ENCODE results near the gene ZNF30. TPM values are rescaled to one million over a fixed set of nuclear protein-coding genes. Genes with fewer than 3 reads are reported as not detected.

ZNF30 gene
- total RNA-seq, 2 donors from 2014 or later = 3.1 to 6.6 TPM

- peaks cover 22% of the 10 kb centered on the region for H3K36me3 Mint-ChIP-seq
- peaks cover 4% of the 10 kb centered on the region for H3K9me3 Mint-ChIP-seq
- ATAC-seq = no peak
- peaks cover 3% of the 10 kb centered on the region in 2 donors for H3K4me1 Mint-ChIP-seq (ENCODE audit: low read depth in 2 of 2)
- no peak for DNase-seq (ENCODE audit: low spot score)
- no peak overlapping the region for H3K27ac Mint-ChIP-seq
- H3K4me3 Mint-ChIP-seq = no peak overlapping the region
- H3K27me3 Mint-ChIP-seq = no peaks in the 10 kb centered on the region
Measured at GRCh38 chr19:34932494-34932893, 5.8 kb downstream of the ZNF30 start.

DNA sequence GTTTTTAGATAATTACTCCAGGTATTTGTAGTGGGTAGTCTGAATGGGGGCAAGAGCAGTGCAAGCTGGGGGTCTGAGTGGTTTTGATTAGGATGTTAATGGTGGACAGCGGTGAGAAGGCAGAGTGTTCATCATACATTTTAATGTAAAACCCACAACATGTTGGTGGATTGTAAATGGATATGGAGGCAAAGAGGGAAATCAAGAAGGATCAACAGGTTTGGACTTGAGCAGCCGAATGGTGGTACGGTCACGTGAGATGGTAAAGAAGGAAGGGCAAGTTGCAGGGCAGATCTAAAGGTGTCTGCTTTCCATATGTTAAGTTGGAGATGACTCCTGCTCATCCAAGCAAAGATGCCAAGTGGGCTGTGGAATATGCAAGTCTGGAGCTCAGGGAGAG lies 9.5 kb downstream of the ZNF30 start:
- ATAC-seq (no peak), DNase-seq (ENCODE audit: low spot score) (no peak)
- Mint-ChIP-seq H3K4me1 (ENCODE audit: low read depth in 2 of 2) (peaks cover 0 to 3% of the 10 kb centered on the region in 2 donors), H3K9me3 (peaks cover 4% of the 10 kb centered on the region), H3K27me3 (no peaks in the 10 kb centered on the region), H3K4me3 (no peak overlapping the region), H3K27ac (no peak overlapping the region), H3K36me3 (peaks cover 22% of the 10 kb centered on the region)

DNA sequence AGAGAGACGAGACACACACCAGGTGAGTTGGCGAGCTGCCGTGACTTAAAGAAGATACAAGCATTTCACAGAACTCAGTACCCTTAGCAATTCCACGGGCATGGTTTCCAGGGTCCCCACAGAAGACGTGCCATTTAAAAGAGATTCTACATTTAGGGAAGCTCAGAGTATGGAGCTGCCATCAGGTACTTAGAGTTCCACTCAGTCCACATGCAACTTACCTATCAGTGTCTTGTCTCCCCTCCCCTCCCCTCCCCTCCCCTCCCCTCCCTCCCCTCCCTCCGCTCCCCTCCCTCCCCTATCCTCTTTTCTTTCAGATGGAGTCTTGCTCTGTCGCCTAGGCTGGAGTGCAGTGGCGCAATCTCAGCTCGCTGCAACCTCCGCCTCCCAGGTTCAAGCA lies 12.2 kb downstream of the ZNF30 start:
- Mint-ChIP-seq H3K4me1 (ENCODE audit: low read depth in 2 of 2) (peaks cover 0 to 3% of the 10 kb centered on the region in 2 donors), H3K9me3 (peaks cover 14% of the 10 kb centered on the region), H3K27ac (no peak overlapping the region), H3K27me3 (no peaks in the 10 kb centered on the region), H3K36me3 (peaks cover 34% of the 10 kb centered on the region), H3K4me3 (no peak overlapping the region)
- ATAC-seq = no peak
- no peak for DNase-seq (ENCODE audit: low spot score)

DNA sequence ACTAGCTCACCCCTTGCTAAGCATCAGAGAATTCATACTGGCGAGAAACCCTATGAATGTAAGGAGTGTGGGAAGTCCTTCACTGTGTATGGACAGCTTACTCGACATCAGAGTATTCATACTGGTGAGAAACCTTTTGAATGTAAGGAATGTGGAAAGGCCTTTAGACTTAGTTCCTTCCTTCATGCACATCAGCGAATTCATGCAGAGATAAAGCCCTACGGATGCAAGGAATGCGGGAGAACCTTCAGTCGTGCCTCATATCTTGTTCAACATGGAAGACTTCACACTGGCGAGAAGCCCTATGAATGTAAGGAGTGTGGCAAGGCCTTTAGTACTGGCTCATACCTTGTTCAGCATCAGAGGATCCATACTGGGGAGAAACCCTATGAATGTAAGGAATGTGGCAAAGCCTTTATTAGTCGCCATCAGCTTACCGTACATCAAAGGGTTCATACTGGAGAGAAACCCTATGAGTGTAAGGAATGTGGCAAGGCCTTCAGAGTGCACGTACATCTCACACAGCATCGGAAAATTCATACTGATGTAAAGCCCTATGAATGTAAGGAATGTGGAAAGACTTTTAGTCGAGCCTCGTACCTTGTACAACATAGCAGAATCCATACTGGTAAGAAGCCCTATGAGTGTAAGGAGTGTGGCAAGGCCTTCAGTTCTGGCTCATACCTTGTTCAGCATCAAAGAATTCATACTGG lies 17.3 kb downstream of the ZNF30 start:
- Mint-ChIP-seq H3K36me3 (peaks cover 38% of the 10 kb centered on the region), H3K4me1 (ENCODE audit: low read depth in 2 of 2) (no peaks in the 10 kb centered on the region), H3K27me3 (no peaks in the 10 kb centered on the region), H3K9me3 (peaks cover 27% of the 10 kb centered on the region), H3K27ac (no peak overlapping the region), H3K4me3 (no peak overlapping the region)
- ATAC-seq (no peak), DNase-seq (ENCODE audit: low spot score) (no peak)

DNA sequence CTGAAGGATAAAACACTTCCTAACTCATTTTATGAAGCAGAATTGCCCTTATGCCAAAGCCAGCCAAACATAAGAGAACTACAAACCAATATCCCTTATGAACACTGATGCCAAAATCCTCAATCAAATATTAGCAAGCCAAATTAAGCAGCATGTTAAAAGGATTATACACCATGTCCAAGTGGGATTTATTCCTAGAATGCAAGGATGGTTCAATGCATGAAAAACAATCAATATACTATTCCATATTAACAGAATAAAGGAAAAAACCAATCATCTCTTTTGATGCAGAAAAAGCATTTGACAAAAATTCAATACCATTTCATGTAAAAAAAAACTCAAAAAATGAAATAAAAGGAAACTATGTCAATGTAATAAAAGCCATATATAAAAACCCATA lies 26.4 kb downstream of the ZNF30 start:
- Mint-ChIP-seq H3K27ac (no peak overlapping the region), H3K36me3 (peaks cover 74% of the 10 kb centered on the region), H3K4me1 (ENCODE audit: low read depth in 2 of 2) (peaks cover 0 to 3% of the 10 kb centered on the region in 2 donors), H3K27me3 (no peaks in the 10 kb centered on the region), H3K4me3 (no peak overlapping the region), H3K9me3 (peaks cover 32% of the 10 kb centered on the region)
- DNase-seq (ENCODE audit: low spot score) (no peak), ATAC-seq (no peak)

DNA sequence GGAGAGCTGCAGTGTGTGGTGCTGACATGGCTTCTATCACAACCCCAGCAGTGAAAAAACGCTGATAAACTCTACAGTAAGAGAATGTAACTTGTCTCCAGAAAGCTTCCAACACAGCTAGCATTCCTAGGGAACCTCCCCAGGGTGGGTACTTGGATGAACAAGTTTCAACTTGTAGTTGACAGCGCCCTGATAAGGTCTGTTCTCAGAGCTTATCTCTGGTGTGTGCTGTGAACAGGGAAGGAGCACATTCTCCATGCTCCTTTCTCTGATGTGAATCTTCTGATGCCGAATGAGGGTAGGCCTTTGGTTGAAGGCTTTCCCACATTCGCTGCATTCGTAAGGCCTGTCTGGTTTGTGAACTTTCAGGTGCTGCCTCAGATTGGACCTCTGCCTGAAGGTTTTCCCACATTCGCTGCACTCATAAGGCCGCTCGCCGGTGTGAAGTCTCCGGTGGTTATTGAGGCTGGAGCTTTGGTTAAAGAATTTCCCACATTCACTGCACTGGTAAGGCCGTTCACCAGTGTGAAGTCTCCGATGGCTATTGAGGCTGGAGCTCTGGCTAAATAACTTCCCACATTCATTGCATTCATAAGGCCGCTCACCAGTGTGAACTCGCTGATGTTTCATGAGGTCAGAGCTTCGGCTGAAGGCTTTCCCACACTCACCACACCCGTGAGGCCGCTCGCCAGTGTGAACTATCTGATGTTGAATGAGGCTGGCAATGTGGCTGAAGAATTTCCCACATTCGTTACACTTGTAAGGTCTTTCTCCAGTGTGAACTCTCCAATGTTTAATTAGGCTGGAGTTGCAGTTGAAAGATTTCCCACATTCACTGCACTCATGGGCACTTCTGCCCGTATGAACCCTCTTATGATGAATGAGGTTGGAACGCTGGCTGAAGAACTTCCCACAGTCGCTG lies 31.4 kb downstream of the ZNF30 start:
- no peak overlapping the region for H3K4me3 Mint-ChIP-seq
- no peaks in the 10 kb centered on the region for H3K27me3 Mint-ChIP-seq
- H3K4me1 Mint-ChIP-seq (ENCODE audit: low read depth in 2 of 2) = peaks cover 23 to 24% of the 10 kb centered on the region in 2 donors
- H3K36me3 Mint-ChIP-seq = peaks cover 82% of the 10 kb centered on the region
- ATAC-seq (no peak), DNase-seq (ENCODE audit: low spot score) (no peak)
- H3K9me3 Mint-ChIP-seq = peaks cover 44% of the 10 kb centered on the region
- H3K27ac Mint-ChIP-seq = no peak overlapping the region

- H3K27ac Mint-ChIP-seq = no peak overlapping the region
- H3K4me1 Mint-ChIP-seq (ENCODE audit: low read depth in 2 of 2) = peaks cover 26 to 27% of the 10 kb centered on the region in 2 donors
- H3K4me3 Mint-ChIP-seq = no peak overlapping the region
- H3K36me3 Mint-ChIP-seq = peaks cover 76% of the 10 kb centered on the region
- DNase-seq (ENCODE audit: low spot score) (no peak), ATAC-seq (no peak)
- H3K9me3 Mint-ChIP-seq = peaks cover 44% of the 10 kb centered on the region
- H3K27me3 Mint-ChIP-seq = no peaks in the 10 kb centered on the region
Measured at GRCh38 chr19:34959021-34959420, 32.3 kb downstream of the ZNF30 start.

GRCh38 chr19:34960103-34960805 lies 33.6 kb downstream of the ZNF30 start:
- no peaks in the 10 kb centered on the region for H3K27me3 Mint-ChIP-seq
- DNase-seq (ENCODE audit: low spot score) (no peak), ATAC-seq (no peak)
- peak overlapping the region; percentile 8 for H3K4me3 Mint-ChIP-seq
- H3K27ac Mint-ChIP-seq = peak overlapping the region in 1 of 2 donors; percentile 24
- H3K4me1 Mint-ChIP-seq (ENCODE audit: low read depth in 2 of 2) = peaks cover 26 to 27% of the 10 kb centered on the region in 2 donors
- H3K36me3 Mint-ChIP-seq = peaks cover 69% of the 10 kb centered on the region
- H3K9me3 Mint-ChIP-seq = peaks cover 44% of the 10 kb centered on the region

- peaks cover 63% of the 10 kb centered on the region for H3K36me3 Mint-ChIP-seq
- H3K4me1 Mint-ChIP-seq (ENCODE audit: low read depth in 2 of 2) = peaks cover 26 to 27% of the 10 kb centered on the region in 2 donors
- H3K27ac Mint-ChIP-seq = peak overlapping the region; percentile 48 to 85
- H3K4me3 Mint-ChIP-seq = no peak overlapping the region
- no peak for ATAC-seq
- no peak for DNase-seq (ENCODE audit: low spot score)
- peaks cover 38% of the 10 kb centered on the region for H3K9me3 Mint-ChIP-seq
- H3K27me3 Mint-ChIP-seq = no peaks in the 10 kb centered on the region
Measured at GRCh38 chr19:34960940-34961679, 34.4 kb downstream of the ZNF30 start.

DNA sequence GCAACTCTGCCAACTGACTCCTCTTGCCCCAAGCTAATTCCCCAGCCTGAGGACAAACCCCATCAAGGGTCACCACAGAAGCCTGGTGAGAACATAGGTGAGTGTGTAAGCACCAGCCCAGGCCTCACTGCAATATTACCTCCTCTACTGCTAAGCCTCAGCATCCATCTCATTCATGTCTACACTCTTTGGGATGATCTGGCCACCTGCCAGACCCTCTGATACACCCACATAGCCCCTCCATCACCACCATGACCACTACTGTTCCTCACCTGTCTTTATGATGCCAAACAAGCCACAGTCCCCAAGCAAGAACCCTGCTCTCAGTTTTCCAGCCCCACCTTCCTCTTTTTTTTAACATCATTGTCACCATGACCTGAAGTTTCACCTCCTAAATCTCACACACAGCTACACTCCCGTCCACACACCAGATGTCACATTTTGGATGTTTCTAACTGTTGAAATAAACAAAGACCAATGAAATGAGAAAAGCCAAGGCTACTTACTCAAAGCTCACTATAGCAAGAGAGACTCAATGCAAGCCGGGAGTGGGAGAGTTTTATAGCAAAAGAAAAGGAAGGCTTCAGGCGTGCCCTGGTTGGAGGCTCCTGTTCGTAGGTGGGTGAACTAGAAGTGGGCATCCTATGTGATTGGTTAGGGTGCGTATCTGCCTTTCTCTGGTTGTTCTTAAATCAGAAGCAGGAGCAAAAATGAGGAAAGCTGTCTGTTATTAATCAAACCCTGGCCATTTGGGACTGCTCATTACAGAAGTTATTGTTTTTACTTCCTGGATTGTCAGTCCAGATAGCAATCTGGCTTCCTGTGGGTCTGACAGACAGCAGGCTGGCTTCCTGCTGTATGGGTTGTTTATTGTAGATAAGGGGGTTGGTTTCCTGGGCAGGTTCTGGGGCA lies 35.3 kb downstream of the ZNF30 start:
- no peaks in the 10 kb centered on the region for H3K27me3 Mint-ChIP-seq

GRCh38 chr19:34962687-34963572 lies 36.2 kb downstream of the ZNF30 start:
- Mint-ChIP-seq H3K36me3 (peaks cover 50% of the 10 kb centered on the region), H3K4me3 (peak overlapping the region; percentile 97), H3K9me3 (peaks cover 35% of the 10 kb centered on the region), H3K27me3 (no peaks in the 10 kb centered on the region), H3K4me1 (ENCODE audit: low read depth in 2 of 2) (peaks cover 26 to 27% of the 10 kb centered on the region in 2 donors), H3K27ac (peak overlapping the region; percentile 85 to 91)
- DNase-seq (ENCODE audit: low spot score) (no peak), ATAC-seq (no peak)

More for the DNA sequence above, 35.3 kb downstream of the ZNF30 start:
- Mint-ChIP-seq H3K36me3 (peaks cover 55% of the 10 kb centered on the region), H3K4me1 (ENCODE audit: low read depth in 2 of 2) (peaks cover 26 to 27% of the 10 kb centered on the region in 2 donors), H3K9me3 (peaks cover 38% of the 10 kb centered on the region), H3K4me3 (peak overlapping the region; percentile 97), H3K27ac (peak overlapping the region; percentile 85 to 91)
- DNase-seq (ENCODE audit: low spot score) (no peak), ATAC-seq (peak in 1 of 2 donors; percentile 40)

Data from natural killer cell treated with Interleukin-12 subunit alpha and Interleukin-12 subunit beta and Interleukin-15 and Interleukin-18, amount 100 ng/mL, for 72 hours (primary cell).